HepG2 (cell line): ENCODE data around the gene DCAF8. TPM values are rescaled to one million over a fixed set of nuclear protein-coding genes. Genes with fewer than 3 reads are reported as not detected.

ENCODE experiments used
- ATAC-seq: fragments of 200-7000 bp; cut with Tn5 transposase; 3 replicates; pipeline ENCODE4 v1.9.1; 2020; ENCODE audit warnings: mild to moderate bottlenecking, moderate library complexity
- BruUV-seq: library from RNA; stranded (reverse); fragments of 400-500 nt; replicated peaks from 2 replicates; lab custom pipeline; 2021; lab: Mats Ljungman, UMichigan
- CTCF ChIA-PET: fragments of 300-600 bp; formaldehyde crosslinking; extraction: SDS; loops from one replicate; lab custom pipeline; 2021; ENCODE audit warnings: low total read pairs, inconsistent platforms, low intra/inter-chr PET ratio; lab: Yijun Ruan, JAX
- POLR2A ChIA-PET: fragments of 350-600 bp; sonication (Branson Sonifier 250); formaldehyde crosslinking; loops from one replicate; lab custom pipeline; 2020; ENCODE audit warnings: antibody characterized with exemption, inconsistent platforms; lab: Yijun Ruan, JAX
- DNase-seq: peaks from one replicate; pipeline ENCODE4 v3.0.0-alpha.2; 2015; ENCODE audit warnings: low spot score
- FAIRE-seq: peaks from 3 replicates; lab custom pipeline; 2011; peaks lifted over from hg19 to GRCh38; lab: Jason Lieb, UNC
- H2AFZ ChIP-seq: one replicate; pipeline ENCODE4 v1.6.1; 2011; ENCODE audit warnings: low read length, inconsistent platforms
- H3K27ac ChIP-seq: fragments of 300-600 bp; 3 replicates; pipeline ENCODE4 v1.8.0; 2011; ENCODE audit warnings: mixed run types, mild to moderate bottlenecking, mixed read lengths, low read length, inconsistent platforms; ENCODE audit not compliant: insufficient read depth; ENCODE audit errors: extremely low read length
- H3K27me3 ChIP-seq, 2 experiments: fragments of 200-600 bp in 1 of 2; 2 replicates in 1 of 2; 3 replicates in 1 of 2; pipeline versions ENCODE4 v1.6.0 to v1.8.0; 2011; ENCODE audit warnings: low read length in 2 of 2, mild to moderate bottlenecking in 2 of 2, moderate library complexity in 2 of 2, inconsistent platforms in 1 of 2; ENCODE audit not compliant: insufficient read depth in 2 of 2, control insufficient read depth in 1 of 2
- H3K36me3 ChIP-seq, 2 experiments: fragments of 200-600 bp in 1 of 2; replicated peaks in 1 of 2; 2 replicates in 1 of 2; 3 replicates in 1 of 2; pipeline versions ENCODE4 v1.5.1 to v1.8.0; 2011; ENCODE audit warnings: low read length in 2 of 2, inconsistent platforms in 1 of 2; ENCODE audit not compliant: insufficient read depth in 2 of 2, control insufficient read depth in 1 of 2
- H3K4me1 ChIP-seq: 2 replicates; pipeline ENCODE4 v1.5.1; 2012; ENCODE audit warnings: low read length, inconsistent platforms; ENCODE audit not compliant: insufficient read depth
- H3K4me2 ChIP-seq: 2 replicates; pipeline ENCODE4 v1.6.0; 2011; ENCODE audit warnings: low read depth, low read length, inconsistent platforms
- H3K4me3 ChIP-seq, 3 experiments: fragments of 200-600 bp in 1 of 3; sonication (generic), shearing (Covaris generic) in 1 of 3; replicated peaks in 1 of 3; 2 replicates each; pipeline ENCODE4 v1.5.1; 2011 to 2016; ENCODE audit warnings: low read length in 3 of 3, inconsistent platforms in 2 of 3, low read depth in 2 of 3, mild to moderate bottlenecking in 2 of 3, control low read depth in 1 of 3, mixed read lengths in 1 of 3; ENCODE audit not compliant: insufficient read depth in 1 of 3
- H3K79me2 ChIP-seq: one replicate; pipeline ENCODE4 v1.6.1; 2011; ENCODE audit warnings: low read length, inconsistent platforms; ENCODE audit not compliant: insufficient read depth
- H3K9ac ChIP-seq: 2 replicates; pipeline ENCODE4 v1.6.0; 2011; ENCODE audit warnings: mild to moderate bottlenecking, low read depth, low read length, inconsistent platforms; ENCODE audit not compliant: insufficient read depth
- H3K9me3 ChIP-seq: 2 replicates; pipeline ENCODE4 v1.5.1; 2012; ENCODE audit warnings: mild to moderate bottlenecking, low read length
- H4K20me1 ChIP-seq: 2 replicates; pipeline ENCODE4 v1.6.0; 2011; ENCODE audit warnings: inconsistent platforms, mild to moderate bottlenecking, low read length, moderate library complexity; ENCODE audit not compliant: insufficient read depth
- AHR ChIP-seq: IDR thresholded peaks from 2 replicates; pipeline ENCODE4 v1.6.1; 2018; ENCODE audit warnings: missing genetic modification reagents, missing compliant biosample characterization
- CCDC6 ChIP-seq: sonication (generic); formaldehyde crosslinking; IDR thresholded peaks from 2 replicates; pipeline ENCODE4 v1.8.1; 2022; ENCODE audit warnings: mild to moderate bottlenecking, missing genetic modification reagents, moderate library complexity
- DMAP1 ChIP-seq: IDR thresholded peaks from 2 replicates; pipeline ENCODE4 v1.6.1; 2016
- FOXA1 ChIP-seq, 2 experiments: fragments of 450-650 bp in 1 of 2; sonication (generic) in 1 of 2; formaldehyde crosslinking in 1 of 2; IDR thresholded peaks; 2 replicates each; pipeline versions ENCODE4 v1.4.0 to v1.6.1; 2016 to 2020; ENCODE audit warnings: missing genetic modification reagents in 1 of 2
- IRF2 ChIP-seq: IDR thresholded peaks from 2 replicates; pipeline ENCODE4 v1.6.1; 2018; ENCODE audit warnings: missing genetic modification reagents, missing compliant biosample characterization
- PREB ChIP-seq: sonication (generic); formaldehyde crosslinking; IDR thresholded peaks from 2 replicates; pipeline ENCODE4 v1.4.0; 2020; ENCODE audit warnings: missing genetic modification reagents
- SMC3 ChIP-seq: IDR thresholded peaks from 2 replicates; pipeline ENCODE4 v1.6.1; 2011; ENCODE audit warnings: low read length, improper control_type of control experiment
- SRF ChIP-seq: IDR thresholded peaks from 2 replicates; pipeline ENCODE4 v1.6.1; 2011; ENCODE audit warnings: mild to moderate bottlenecking, low read depth, low read length, moderate library complexity
- SYNCRIP ChIP-seq: fragments of 200-400 bp; formaldehyde crosslinking; IDR thresholded peaks from 2 replicates; pipeline ENCODE4 v1.6.1; 2018; ENCODE audit warnings: mild to moderate bottlenecking, low read depth, low read length; ENCODE audit not compliant: insufficient read depth
- ZNF121 ChIP-seq: sonication (generic); formaldehyde crosslinking; IDR thresholded peaks from 2 replicates; pipeline ENCODE4 v1.5.0; 2020; ENCODE audit warnings: mild to moderate bottlenecking, missing genetic modification reagents
- ZNF569 ChIP-seq: sonication (generic); formaldehyde crosslinking; IDR thresholded peaks from 2 replicates; pipeline ENCODE4 v1.5.0; 2020; ENCODE audit warnings: mild to moderate bottlenecking, missing genetic modification reagents, moderate library complexity, borderline replicate concordance
- ZNF766 ChIP-seq: sonication (generic); formaldehyde crosslinking; IDR thresholded peaks from 2 replicates; pipeline ENCODE4 v1.5.0; 2020; ENCODE audit warnings: missing genetic modification reagents, borderline replicate concordance
- WGBS: methylation state at CpG from one replicate; pipeline ENCODE4 v1.1.6; 2017; ENCODE audit warnings: low lambda C conversion rate; 5-methylcytosine and 5-hydroxymethylcytosine counted together
- in situ Hi-C: cut with HindIII; loops from 2 replicates; pipeline ENCODE4 v1.10.0; 2017; ENCODE audit warnings: low pct_unique_long_range_greater_than_20kb; ENCODE audit not compliant: extremely low pct_ligation_motif_present
- intact Hi-C: fragments of 100-400 bp; cut with micrococcal nuclease; formaldehyde crosslinking; loops from one replicate; pipeline ENCODE4 v1.10.0; 2022; ENCODE audit not compliant: unreplicated experiment
- polyA plus RNA-seq, 8 experiments: library from polyadenylated mRNA; depleted of rRNA in 3 of 8; stranded (reverse) in 7 of 8; unstranded in 1 of 8; fragments of >200 nt; fragmentation: Illumina TruSeq in 4 of 8; extraction: Trizol in 4 of 8; gene quantifications; 2 replicates each; pipeline versions ENCODE4 v1.2.1 to v1.2.3, GENCODE V29; 2011 to 2016; ENCODE audit warnings: low read depth in 4 of 8, missing spikeins in 1 of 8, mixed read lengths in 1 of 8; ENCODE audit not compliant: insufficient read depth in 1 of 8
- total RNA-seq, 5 experiments: library from RNA; depleted of rRNA; stranded (reverse); fragments of >200 nt; fragmentation: Illumina TruSeq; extraction: Trizol; gene quantifications; 2 replicates each; pipeline ENCODE4 v1.2.3, GENCODE V29; 2016; ENCODE audit warnings: low read depth in 1 of 5

Gene DCAF8
- total and polyA plus RNA-seq, 2 of the 13 experiments (the other 11 are each of a cell fraction or from before 2014, with no cell fraction given), result 73.4 to 79.8 TPM

- TF ChIP-seq PREB (no peak), FOXA1 (IDR thresholded peaks at IDR 0.05) (no peak), FOXA1 (CRISPR knock-in tag; IDR thresholded peaks at IDR 0.05) (no peak), IRF2 (CRISPR knock-in tag) (no peak), ZNF569 (CRISPR knock-in tag) (no peak), SYNCRIP (no peak), ZNF121 (CRISPR knock-in tag) (no peak), DMAP1 (no peak), AHR (CRISPR knock-in tag) (no peak), ZNF766 (CRISPR knock-in tag) (no peak), SRF (no peak), SMC3 (no peak)
Observed at GRCh38 chr1:160309185-160309557, 46.8 kb upstream of the DCAF8 start (continued).

- no peak for TF ChIP-seq CCDC6 (CRISPR knock-in tag)
- TF ChIP-seq, all 625 proteins: peak for 0
- Histone ChIP-seq H4K20me1 (no peaks in the 10 kb centered on the region), H3K79me2 (no peaks in the 10 kb centered on the region), H3K9me3 (no peaks in the 10 kb centered on the region), H3K27me3 (no peaks in the 10 kb centered on the region), H3K4me2 (no peak overlapping the region), H3K9ac (no peak overlapping the region), H3K27ac (no peak overlapping the region), H2AFZ (no peak overlapping the region), H3K36me3 (peaks cover 33 to 89% of the 10 kb centered on the region in 2 experiments), H3K4me3 (no peak overlapping the region), H3K4me1 (no peaks in the 10 kb centered on the region)
- FAIRE-seq (no peak), DNase-seq (no peak), ATAC-seq (no peak)
- ChIA-PET POLR2A (no interaction called here), CTCF (no interaction called here)
- WGBS, result 99% methylated on average over 4 of the region's 4 CpGs
- BruUV-seq, result no TSS peak
- intact Hi-C loops, result no loop called here
- in situ Hi-C loops, result no loop called here
Observed at GRCh38 chr1:160308451-160309184, 46.3 kb upstream of the DCAF8 start.
